HG03045 (cell line): ENCODE results near the gene SNU13.
"Not testable (repeated sequence)": the region's sequence is repeated elsewhere in the genome, so short reads cannot be mapped to it uniquely, and the experiment has no call there.

Experiments used
- ATAC-seq: cut with Tn5 transposase; IDR thresholded peaks from one replicate; pipeline ENCODE4 v1.9.1; 2021; ENCODE audit warnings: mild to moderate bottlenecking, moderate library complexity; ENCODE audit not compliant: unreplicated experiment

SNU13 gene

DNA sequence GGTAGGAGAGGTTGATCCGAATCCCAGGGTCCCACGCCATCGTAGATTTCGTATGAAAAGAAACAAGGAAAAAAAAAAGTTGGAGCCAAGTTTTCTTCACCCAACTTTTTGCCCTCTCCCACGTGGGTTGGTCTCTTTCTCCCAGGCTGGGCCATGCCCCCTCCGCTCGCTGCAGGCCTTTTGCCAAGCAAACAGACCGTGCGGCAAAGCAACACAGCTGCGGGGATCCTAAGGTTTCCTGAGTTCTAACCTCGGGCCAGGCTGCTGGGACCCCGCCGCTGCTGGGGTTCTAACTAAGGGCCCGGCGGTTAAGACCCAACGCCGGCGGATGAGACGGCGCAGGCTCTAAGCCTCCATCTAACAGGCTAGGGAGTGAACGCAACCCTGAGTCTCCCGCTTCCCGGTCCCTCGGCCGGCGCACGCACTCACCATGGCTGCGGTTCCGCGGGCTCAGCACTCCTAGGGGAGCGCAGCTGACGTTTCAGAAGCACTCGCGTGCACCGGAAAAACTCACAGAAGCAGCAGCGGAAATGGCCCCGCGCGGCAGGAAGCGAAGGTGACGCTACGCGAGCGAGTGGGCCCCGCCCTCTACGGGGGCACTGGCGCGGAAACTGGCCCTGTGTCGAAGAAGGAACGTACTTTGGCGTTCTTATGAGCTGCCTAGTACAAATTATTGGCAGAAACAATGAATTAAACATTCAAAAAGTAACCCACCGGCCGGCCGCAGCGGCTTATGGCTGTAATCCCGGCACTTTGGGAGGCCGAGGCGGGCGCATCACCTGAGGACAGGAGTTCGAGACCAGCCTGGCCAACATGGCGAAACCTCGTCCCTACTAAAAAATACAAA is at the start of gene SNU13:
Gene SNU13 (minus strand): TSS at position 503 of the 847 bp plus-strand sequence. CDS start 71 bp downstream, at position 432.
- ATAC-seq = peak; percentile 85

DNA sequence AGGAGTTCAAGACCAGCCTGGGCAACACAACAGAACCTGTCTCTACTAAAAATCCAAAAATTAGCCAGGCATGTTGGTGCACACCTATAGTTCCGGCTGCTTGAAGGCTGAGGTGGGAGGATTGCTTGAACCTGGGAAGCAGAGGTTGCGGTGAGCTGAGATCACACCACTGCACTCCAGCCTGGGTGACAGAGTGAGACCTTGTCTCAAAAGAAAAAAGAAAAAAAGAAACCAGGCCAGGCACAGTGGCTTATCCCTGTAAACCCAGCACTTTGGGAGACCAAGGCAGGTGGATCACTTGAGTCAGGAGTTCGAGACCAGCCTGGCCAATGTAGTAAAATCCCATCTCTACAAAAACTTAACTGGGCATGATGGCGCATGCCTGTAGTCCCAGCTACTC is 44.6 kb upstream of the SNU13 start:
- ATAC-seq = not testable (repeated sequence)

DNA sequence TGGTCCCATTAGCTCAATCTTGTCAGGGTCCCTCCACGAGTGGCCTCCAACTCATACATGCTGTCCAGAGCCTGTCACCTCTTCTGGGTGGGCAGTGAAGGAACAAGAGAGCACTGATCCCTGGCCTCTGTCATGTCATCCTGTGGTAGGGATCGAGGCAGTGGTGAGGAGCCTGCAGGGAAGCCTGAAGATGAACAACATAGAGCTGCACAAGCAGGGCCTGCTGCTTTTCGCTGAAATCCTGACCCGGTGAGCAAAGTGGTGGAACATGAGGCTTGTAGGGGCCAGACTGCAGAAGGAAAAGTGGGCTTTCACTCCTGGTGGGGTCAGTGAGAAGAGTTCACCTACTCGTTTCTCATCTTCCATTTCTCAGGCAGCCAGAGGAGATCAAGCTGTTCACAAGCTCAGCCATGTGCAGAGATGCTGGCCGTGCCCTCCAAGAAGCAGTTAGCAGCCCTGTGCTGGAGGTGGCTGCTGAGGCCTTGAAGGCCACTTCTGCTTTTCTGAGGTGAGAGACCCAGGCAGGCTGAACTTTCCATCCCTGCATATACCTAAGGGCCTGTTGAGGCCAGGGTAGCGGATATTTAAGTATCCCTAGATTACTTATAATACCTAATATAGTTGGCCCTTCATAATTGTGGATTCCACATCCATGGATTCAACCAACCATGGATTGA is 43.6 kb upstream of the SNU13 start:
- ATAC-seq = no peak

DNA sequence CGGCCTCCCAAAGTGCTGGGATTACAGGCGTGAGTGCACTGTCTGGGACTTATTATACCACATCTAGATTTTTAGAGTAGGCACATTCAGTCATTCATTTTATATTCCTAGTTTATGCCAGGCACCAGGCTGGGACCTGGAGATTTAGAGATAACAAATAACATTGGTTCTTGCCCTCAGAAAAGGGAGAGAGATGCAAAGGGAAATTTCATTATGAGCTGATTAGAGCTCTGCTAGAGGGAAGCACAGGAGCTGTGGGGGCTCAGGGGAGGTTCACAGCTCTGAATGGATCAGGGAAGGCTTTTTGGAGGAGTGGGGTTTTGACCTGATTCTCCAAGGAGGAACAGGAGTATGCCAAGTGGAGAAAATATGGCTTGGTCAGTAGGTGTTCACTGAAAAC is 42.9 kb upstream of the SNU13 start:
- no peak for ATAC-seq

DNA sequence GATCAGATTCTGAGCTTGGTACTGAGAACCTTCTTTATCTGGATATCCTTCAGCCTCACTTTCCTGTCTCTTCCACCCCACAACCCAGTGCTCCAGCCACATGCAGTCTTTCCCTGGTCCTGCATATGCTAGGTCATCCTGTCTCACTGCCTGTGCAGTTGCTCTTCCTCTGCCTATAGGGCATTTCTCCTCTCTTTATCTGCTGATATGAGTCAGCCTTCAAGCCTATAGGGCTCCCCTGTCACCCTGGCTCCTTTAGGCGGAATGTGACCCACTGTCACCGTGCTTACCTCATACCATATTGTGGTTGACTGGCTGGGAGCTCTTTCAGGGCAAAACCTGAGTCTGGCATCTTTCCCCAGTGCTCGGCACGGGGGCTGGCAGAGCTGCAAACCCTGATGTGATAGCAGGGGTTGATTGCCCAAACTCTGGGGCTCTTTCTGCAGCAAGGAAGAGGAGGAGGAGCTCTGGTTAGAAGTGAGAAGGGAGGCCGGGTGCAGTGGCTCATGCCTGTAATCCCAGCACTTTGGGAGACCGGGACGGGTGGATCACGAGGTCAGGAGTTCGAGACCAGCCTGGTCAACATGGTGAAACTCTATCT is 36.9 kb upstream of the SNU13 start:
- no peak for ATAC-seq

DNA sequence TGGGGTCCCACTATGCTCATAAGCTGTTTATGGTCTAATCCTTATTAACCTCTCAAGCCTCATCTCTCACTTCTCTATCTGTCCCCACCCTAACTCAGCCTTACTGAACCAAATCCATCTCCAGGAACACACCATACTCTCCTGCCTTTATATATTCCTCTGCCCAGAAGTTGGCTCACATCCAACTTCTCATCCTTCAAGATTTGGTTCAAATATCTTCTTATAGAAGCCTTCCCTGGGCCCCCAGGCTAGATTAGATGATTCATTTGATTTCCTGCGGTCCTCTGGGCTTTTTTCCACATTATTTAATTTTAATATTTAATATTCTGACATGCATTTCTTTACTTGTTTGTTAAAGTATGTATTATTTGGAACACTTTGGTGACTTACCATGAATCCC is 33.8 kb upstream of the SNU13 start:
- no peak for ATAC-seq

DNA sequence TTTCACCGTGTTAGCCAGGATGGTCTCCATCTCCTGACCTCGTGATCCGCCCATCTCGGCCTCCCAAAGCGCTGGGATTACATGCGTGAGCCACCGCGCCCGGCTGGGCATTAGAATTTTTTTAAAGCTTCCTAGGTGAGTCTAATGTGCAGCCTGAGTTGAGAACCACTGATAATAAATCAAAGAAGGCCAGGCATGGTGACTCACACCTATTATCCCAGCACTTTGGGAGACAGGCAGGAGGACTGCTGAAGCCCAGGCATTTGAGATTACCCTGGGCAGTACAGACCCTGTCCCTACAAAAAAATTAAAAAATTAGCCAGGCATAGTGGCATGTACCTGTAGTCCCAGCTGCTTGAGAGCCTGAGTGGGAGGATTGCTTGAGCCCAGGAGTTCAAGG is 24.3 kb upstream of the SNU13 start:
- ATAC-seq = no peak

DNA sequence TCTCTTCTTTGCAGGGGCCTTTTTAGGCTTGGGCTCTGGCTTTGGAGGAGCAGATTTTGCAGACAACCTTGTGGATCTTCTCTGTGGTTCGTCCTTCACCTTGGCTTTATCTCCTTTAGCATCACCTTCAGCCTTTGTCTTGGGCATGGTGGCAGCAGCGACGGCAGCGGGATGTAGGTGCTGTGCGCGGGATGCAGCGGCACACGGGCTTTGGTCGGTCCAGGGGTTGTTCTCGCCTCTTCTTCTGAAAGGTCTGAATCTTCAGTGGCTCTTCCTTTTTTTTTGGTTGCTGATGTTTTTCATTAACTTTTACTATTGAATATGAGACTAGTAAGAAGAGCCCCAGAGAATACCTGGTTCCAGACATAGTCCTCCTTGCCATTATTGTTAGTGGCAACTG is 20.7 kb upstream of the SNU13 start:
- no peak for ATAC-seq

DNA sequence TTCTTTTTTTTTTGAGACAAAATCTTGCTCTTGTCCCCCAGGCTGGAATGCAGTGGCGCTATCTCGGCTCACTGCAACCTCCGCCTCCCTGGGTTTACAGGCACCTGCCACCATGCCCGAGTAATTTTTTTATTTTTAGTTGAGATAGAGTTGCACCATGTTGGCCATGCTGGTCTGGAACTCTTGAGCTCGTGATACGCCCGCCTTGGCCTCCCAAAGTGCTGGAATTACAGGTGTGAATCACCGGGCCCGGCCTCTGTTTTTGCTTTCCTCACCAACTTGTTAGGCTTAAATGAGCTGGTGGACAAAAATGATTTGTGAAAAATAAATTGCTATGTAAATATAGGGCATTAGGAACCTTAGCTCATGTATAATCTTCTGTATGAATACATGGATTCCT is 14.1 kb upstream of the SNU13 start:
- no peak for ATAC-seq

DNA sequence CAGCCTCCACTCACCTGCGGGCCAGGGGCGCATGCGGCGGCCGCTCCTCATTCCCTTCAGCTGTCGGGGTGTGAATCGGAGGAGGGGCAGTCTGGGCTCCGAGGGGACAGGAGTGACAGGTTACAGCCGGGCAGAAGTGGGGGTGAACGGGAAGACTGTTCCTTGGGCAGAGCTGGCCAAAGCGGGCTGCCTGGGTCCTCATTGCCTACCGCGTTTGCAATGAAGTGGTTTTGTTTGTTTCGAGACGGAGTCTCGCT is 11.4 kb upstream of the SNU13 start:
- ATAC-seq = no peak

DNA sequence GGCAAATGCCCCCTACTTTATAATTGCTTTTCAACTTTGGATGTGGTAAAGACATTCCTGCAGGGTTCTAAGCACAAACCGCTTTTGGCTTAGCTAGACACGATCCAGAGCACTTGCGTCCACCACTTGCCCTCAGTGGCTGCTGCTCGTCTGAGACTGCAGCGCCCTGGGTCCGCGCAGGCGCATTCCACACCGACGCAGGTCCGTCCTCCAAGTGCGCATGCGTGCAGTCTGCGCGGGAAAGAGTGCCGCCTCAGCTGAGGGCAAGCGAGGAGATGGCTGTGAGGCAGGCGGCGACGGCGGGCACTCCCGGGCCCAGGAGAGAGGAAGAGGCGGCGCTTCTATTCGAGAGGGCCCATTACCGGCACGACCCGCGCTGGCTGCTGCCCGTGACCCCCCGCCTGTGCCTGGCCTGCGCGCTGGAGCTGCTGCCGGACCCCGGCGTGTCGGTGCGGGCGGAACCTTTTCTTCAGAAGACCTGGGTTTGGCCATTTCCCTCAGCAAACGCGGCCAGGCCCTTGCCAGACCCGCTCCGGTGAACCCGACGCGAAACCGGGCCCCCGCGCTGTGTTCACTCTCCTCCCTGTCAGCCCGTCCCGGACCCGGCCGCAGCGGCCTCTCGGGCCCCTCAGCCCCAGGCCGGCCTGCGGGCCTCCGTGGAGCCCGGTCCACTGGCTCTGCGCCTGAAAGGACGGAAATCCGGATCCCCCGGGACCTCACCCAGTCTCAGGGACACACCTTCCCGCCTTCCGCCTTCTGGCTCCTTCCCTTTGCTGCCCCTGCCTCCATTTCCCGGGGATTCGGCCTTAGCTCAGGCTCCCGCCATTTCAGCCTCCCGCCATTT is 10.8 kb upstream of the SNU13 start, which contains the start of gene MEI1:
Gene MEI1 (plus strand): TSS at position 240 of the 844 bp plus-strand sequence. CDS start 36 bp downstream, at position 276.
- peak; percentile 47 for ATAC-seq

DNA sequence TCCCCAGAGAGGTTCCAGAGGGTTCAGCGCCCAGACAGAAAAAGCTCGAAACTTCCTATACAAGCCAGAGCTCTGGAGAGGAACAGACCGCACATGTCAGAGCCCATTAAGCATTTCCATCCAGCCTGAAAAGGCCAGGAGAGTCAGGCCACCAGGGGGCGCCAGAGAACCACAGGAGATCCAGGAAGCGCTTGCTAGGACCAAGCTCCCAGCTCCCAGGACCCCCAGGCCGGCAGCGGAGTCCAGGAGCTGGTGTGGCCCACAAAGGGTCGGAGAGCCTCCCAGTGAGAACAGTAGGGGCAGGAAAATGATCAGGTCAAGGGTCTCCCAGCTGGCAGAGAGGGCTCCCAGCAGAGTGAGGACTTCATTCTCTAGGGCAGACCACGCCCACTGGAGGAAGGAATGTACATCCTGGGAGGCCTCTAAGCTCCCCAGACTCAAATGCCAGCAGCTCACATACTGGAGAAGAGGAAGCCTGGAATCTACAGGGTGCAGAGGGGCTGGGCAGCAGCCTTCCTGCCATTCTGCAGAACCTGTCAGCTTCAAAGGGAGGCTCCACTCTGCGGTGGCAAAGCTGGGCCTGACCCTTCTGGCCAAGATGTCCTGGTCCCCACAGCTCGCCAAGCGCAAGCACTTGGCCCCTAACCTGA is 8.6 kb upstream of the SNU13 start:
- no peak for ATAC-seq

DNA sequence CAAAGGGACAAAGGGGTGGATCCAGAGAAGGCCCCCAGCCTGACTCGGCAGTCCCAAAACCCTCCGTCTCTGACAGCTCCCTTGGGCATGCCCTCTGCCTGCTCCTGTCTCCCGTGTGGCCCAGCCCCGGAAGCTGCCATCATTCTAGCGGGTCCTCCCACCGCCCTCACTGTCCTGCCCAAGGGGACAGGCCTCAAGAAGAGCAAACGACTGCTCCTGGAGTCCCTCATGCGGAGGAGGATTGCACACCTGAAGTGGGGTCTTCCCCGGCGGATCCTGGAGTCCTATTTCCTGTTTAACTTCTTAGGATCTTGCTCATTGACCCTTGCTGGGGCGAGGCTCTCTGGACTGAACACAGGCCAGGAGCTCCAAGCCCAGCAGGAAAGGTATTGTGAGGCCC is 8.0 kb upstream of the SNU13 start:
- ATAC-seq = no peak

DNA sequence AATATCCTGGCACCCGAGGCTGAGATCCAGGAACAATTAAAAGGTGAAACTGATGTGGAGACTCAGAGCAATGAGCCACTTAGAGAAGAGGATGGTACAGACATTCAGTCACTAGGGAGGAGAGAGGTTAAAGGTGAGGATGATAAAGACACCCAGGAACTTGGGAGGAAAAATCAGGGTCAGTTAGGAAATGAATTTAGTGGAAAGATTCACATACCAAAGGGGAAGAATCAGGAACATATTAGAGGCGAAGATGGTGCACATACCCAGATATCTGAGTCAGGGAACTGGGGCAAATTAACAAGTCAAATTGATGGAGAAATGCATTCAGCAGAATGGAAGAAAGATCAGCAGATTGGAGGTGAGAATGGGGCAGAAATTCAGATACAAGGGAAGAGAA is 6.5 kb upstream of the SNU13 start:
- no peak for ATAC-seq

DNA sequence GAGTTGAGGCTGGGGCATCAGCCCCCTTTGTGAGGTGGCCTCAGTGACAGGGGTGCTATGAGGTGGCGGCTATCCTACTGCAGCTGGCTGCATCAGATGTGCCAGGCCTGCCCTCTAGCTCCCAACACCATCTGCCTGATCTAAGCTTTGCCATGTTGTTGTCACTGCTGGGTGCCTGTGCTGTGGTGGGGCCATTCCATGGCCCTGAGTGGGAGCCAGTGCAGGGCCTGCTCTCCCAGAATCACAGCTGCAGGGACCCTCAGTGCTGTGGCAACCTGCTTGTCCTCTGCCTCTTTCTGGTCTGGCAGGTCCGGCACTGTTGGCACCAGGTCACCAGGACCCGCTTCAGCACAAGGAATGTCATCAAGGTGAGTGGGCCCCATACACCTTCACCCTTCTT is 1.8 kb upstream of the SNU13 start:
- ATAC-seq = no peak

DNA sequence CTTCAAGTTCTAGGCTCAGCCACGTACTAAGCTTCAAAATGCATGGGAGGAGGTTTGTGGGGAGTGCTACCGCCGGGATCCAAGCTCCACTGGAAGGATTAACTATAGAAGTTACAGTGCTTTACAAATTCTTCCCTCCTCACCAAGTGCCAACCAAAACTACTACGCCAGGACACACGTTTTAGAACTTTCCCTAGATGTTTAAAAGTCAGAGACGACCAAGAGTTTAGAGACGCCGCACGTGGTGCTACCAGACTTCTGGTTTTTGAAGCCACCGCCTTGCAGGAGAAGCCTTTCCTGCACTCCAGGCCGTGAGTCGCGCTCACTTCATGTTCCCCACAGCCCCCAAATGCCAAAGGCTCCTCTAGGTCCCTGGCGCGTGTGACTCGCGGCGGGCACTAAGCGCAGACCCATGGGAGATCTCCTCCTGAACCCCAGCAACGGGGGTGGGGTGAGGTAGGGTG is 734 bp downstream of the SNU13 start:
- ATAC-seq = peak; percentile 10

DNA sequence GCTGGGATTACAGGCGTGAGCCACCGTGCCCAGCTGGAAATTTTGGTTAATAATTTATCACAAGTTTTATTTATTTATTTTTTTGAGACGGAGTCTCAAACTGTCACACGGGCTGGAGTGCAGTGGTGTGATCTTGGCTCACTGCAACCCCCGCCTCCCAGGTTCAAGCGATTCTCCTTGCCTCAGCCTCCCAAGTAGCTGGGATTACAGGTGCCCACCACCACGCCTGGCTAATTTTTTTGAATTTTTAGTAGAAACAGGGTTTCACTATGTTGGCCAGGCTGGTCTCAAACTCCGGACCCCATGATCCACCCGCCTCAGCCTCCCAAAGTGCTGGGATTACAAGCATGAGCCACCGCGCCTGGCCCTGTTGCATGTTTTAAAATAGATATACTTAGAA is 1.8 kb downstream of the SNU13 start:
- not testable (repeated sequence) for ATAC-seq

DNA sequence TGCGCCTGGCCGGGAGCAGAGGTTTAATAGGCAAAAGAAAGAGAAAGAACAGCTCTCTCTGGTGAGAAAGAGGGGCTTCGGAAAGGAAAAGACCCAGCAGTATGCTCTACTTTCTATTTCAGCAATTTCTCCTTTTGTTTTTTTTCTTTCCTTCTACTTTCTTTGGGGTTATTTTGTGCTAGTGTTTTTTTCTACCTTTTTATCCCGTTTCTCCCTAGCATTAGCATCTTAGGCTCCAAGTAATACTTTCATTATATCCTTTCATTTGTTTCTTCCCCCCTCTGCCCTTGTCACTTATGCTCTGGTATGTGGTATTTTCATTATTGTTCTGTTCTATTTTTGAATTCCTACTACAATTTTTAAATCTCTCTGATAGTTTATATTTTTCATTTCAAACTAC is 4.5 kb downstream of the SNU13 start:
- ATAC-seq = no peak

DNA sequence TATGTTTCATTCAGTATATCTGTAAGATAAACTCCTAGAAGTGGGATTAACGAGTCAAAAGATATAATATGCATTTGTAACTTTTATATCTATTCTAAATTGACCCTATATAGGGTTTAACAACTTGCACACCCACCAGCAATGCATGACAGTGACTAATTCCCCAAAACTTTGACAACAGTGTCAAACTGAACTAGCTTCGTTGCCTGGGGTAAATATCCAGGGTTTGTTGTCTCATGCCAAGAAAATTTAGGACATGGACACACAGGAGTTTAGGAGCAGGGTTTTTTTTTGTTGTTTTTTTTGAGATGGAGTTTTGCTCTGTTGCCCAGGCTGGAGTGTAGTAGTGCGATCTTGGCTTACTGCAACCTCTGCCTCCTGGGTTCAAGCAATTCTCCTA is 5.1 kb downstream of the SNU13 start:
- ATAC-seq = no peak

DNA sequence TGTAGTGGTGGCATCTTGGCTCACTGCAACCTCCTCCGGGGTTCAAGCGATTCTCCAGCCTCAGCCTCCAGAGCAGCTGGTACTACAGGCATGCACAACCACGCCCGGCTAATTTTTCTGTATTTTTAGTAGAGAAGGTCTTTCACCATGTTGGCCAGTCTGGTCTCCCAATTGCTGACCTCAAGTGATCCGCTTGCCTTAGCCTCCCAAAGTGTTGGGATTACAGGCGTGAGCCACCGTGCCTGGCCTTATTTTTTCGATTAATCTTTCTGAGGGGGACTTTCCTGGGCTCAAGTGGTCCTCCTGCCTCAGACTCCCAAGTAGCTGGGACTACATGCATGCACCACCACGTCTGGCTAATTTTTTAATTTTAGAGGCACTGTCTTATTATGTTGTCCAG is 5.6 kb downstream of the SNU13 start:
- no peak for ATAC-seq
